SH-SY5Y (cell line): ENCODE results near the gene RAD52.

Source experiments
- GATA2 ChIP-seq: IDR thresholded peaks from 2 replicates; pipeline ENCODE4 v1.6.1; 2011; ENCODE audit warnings: mild to moderate bottlenecking, low read depth, low read length
- GATA3 ChIP-seq: IDR thresholded peaks from 2 replicates; pipeline ENCODE4 v1.6.1; 2011; ENCODE audit warnings: low read depth, mild to moderate bottlenecking, low read length, moderate library complexity

DNA sequence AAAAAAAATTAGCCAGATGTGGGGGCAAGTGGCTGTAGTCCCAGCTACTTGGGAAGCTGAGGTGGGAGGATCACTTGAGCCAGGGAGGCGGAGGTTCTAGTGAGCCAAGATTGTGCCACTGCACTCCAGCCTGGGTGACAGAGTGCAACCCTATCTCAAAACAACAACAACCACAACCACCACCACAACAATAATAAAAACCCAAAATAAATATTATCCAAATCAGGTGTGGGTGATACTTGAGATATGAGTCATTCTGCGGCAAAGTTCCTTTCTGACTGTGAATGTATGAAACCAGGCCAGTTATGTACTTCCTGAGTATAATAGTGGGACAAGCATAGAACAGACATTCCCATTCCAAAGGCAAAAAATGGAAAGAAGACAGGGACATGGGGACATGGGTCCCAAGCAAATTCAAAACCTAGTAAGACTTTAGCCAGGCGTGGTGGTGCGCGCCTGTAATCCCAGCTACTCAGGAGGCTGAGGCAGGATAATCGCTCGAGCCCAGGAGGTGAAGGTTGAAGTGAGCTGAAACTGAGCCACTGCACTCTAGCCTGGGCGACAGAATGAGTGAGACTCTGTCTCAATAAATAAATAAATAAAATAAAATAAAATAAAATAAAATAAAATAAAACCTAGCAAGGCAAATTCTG, 31.8 kb upstream of the RAD52 start:
- TF ChIP-seq GATA3 = no peak
- no peak for TF ChIP-seq GATA2
